Panc1 (cell line): ENCODE results near the gene MAP2K5. TPM values are rescaled to one million over a fixed set of nuclear protein-coding genes. Genes with fewer than 3 reads are reported as not detected.

Experiments used
- ATAC-seq: fragments of 200-7000 bp; cut with Tn5 transposase; 2 replicates; pipeline ENCODE4 v1.9.1; 2020; ENCODE audit warnings: mild to moderate bottlenecking, moderate library complexity
- BruUV-seq: library from RNA; stranded (reverse); fragments of 400-500 nt; replicated peaks from 2 replicates; lab custom pipeline; 2021; lab: Mats Ljungman, UMichigan
- CTCF ChIA-PET: fragments of 300-600 bp; sonication (Branson Sonifier 250); formaldehyde crosslinking; loops from one replicate; lab custom pipeline; 2022; ENCODE audit warnings: antibody characterized with exemption; lab: Charles Lee
- POLR2A ChIA-PET: fragments of 300-600 bp; sonication (Branson Sonifier 250); formaldehyde crosslinking; loops from one replicate; lab custom pipeline; 2022; ENCODE audit warnings: antibody characterized with exemption; lab: Charles Lee
- DNase-seq: peaks from one replicate; pipeline ENCODE4 v3.0.0-alpha.2; 2010; ENCODE audit warnings: low read depth, low spot score
- H3K27ac ChIP-seq: 2 replicates; pipeline ENCODE4 v1.5.1; 2011; ENCODE audit warnings: mild to moderate bottlenecking, low read length, inconsistent platforms
- H3K27me3 ChIP-seq: fragments of 200-500 bp; sonication (Bioruptor generic); 2 replicates; pipeline ENCODE4 v1.6.0; 2014; ENCODE audit warnings: low read length, inconsistent platforms; ENCODE audit not compliant: control insufficient read depth, insufficient read depth
- H3K36me3 ChIP-seq: fragments of 200-500 bp; sonication (Bioruptor generic); 2 replicates; pipeline ENCODE4 v1.5.1; 2014; ENCODE audit warnings: inconsistent platforms, mild to moderate bottlenecking, low read length, moderate library complexity; ENCODE audit not compliant: control insufficient read depth, insufficient read depth
- H3K4me1 ChIP-seq: 2 replicates; pipeline ENCODE4 v1.5.1; 2011; ENCODE audit warnings: inconsistent platforms, mild to moderate bottlenecking, low read length, moderate library complexity; ENCODE audit not compliant: control insufficient read depth, insufficient read depth
- H3K4me3 ChIP-seq, 2 experiments: 2 replicates each; pipeline ENCODE4 v1.5.1; 2011 to 2012; ENCODE audit warnings: low read depth in 2 of 2, low read length in 2 of 2, mild to moderate bottlenecking in 2 of 2, inconsistent platforms in 1 of 2, moderate library complexity in 1 of 2
- H3K9me3 ChIP-seq: fragments of 200-500 bp; sonication (Bioruptor generic); 2 replicates; pipeline ENCODE4 v1.5.1; 2014; ENCODE audit warnings: low read depth, mild to moderate bottlenecking, inconsistent platforms, low read length, moderate library complexity; ENCODE audit not compliant: control insufficient read depth, insufficient read depth
- POLR2AphosphoS5 ChIP-seq: IDR thresholded peaks from 2 replicates; pipeline ENCODE4 v1.6.1; 2012; ENCODE audit warnings: mild to moderate bottlenecking, low read depth, low read length, moderate library complexity
- SIN3A ChIP-seq: IDR thresholded peaks from 2 replicates; pipeline ENCODE4 v1.6.1; 2012; ENCODE audit warnings: low read depth, mild to moderate bottlenecking, low read length, moderate library complexity, borderline replicate concordance; ENCODE audit not compliant: insufficient read depth
- TCF7L2 ChIP-seq: IDR thresholded peaks from 2 replicates; pipeline ENCODE4 v1.6.1; 2011; ENCODE audit warnings: mild to moderate bottlenecking, low read depth, low read length, inconsistent platforms
- in situ Hi-C: cut with HindIII; loops from 2 replicates; pipeline ENCODE4 v1.10.0; 2016; ENCODE audit warnings: low sequenced_read_pairs, low pct_unique_long_range_greater_than_20kb
- intact Hi-C: fragments of 100-400 bp; cut with micrococcal nuclease; formaldehyde crosslinking; loops from one replicate; pipeline ENCODE4 v1.10.0; 2022; ENCODE audit not compliant: unreplicated experiment
- total RNA-seq: library from RNA; stranded (reverse); gene quantifications from one replicate; pipeline ENCODE4 v1.2.1, GENCODE V29; 2021; ENCODE audit not compliant: unreplicated experiment
- TF ChIP-seq, protein P1 (sequence below): fragments of 450-650 bp; IDR thresholded peaks from 2 replicates; pipeline ENCODE4 v1.5.1; 2017; ENCODE audit warnings: mild to moderate bottlenecking
- TF ChIP-seq, protein P2 (sequence below), 2 experiments: IDR thresholded peaks; 2 replicates each; pipeline ENCODE4 v1.6.1; 2011 to 2012; ENCODE audit warnings: low read depth in 2 of 2, control low read depth in 1 of 2, low read length in 1 of 2, mild to moderate bottlenecking in 1 of 2, moderate library complexity in 1 of 2; ENCODE audit not compliant: insufficient read depth in 1 of 2

The MAP2K5 gene
- total RNA-seq, 1 experiment from 2014 or later: 18.3 TPM

DNA sequence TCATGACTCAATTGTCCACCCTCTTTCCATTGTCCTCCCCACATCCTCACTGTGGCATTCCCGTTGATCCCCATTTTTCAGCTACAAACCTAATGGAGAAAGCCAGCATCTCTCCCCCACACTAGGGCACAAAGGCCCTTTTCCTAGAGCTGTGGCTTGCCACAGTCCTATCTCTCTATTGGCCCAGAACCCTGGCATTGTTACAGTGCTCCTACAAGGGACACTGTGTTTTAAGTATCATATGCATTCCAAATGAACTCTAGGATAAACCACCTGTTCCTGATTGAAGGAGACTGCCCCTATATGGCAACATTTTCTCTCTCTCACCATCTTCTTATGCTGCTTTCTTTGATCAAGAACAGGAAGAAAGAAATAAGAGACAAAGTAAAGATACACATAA is 213.4 kb downstream of the MAP2K5 start:
- H3K9me3 ChIP-seq: no peaks in the 10 kb centered on the region
- DNase-seq (no peak), ATAC-seq (no peak)
- no peak overlapping the region for H3K4me3 ChIP-seq
- in situ Hi-C loops: no loop called here
- ChIA-PET CTCF (no interaction called here), POLR2A (interaction anchor here (0.6 kb wide), 1 partner anchor 271 kb away, joined by 5 read pairs; no protein-coding TSS in a partner anchor)
- H3K27ac ChIP-seq: no peak overlapping the region
- H3K27me3 ChIP-seq: no peaks in the 10 kb centered on the region
- no peaks in the 10 kb centered on the region for H3K36me3 ChIP-seq
- intact Hi-C loops: no loop called here
- TF ChIP-seq, protein P1, sequence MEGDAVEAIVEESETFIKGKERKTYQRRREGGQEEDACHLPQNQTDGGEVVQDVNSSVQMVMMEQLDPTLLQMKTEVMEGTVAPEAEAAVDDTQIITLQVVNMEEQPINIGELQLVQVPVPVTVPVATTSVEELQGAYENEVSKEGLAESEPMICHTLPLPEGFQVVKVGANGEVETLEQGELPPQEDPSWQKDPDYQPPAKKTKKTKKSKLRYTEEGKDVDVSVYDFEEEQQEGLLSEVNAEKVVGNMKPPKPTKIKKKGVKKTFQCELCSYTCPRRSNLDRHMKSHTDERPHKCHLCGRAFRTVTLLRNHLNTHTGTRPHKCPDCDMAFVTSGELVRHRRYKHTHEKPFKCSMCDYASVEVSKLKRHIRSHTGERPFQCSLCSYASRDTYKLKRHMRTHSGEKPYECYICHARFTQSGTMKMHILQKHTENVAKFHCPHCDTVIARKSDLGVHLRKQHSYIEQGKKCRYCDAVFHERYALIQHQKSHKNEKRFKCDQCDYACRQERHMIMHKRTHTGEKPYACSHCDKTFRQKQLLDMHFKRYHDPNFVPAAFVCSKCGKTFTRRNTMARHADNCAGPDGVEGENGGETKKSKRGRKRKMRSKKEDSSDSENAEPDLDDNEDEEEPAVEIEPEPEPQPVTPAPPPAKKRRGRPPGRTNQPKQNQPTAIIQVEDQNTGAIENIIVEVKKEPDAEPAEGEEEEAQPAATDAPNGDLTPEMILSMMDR: no peak
- TF ChIP-seq POLR2AphosphoS5: no peak
- no peak for TF ChIP-seq SIN3A
- TF ChIP-seq, protein P2, sequence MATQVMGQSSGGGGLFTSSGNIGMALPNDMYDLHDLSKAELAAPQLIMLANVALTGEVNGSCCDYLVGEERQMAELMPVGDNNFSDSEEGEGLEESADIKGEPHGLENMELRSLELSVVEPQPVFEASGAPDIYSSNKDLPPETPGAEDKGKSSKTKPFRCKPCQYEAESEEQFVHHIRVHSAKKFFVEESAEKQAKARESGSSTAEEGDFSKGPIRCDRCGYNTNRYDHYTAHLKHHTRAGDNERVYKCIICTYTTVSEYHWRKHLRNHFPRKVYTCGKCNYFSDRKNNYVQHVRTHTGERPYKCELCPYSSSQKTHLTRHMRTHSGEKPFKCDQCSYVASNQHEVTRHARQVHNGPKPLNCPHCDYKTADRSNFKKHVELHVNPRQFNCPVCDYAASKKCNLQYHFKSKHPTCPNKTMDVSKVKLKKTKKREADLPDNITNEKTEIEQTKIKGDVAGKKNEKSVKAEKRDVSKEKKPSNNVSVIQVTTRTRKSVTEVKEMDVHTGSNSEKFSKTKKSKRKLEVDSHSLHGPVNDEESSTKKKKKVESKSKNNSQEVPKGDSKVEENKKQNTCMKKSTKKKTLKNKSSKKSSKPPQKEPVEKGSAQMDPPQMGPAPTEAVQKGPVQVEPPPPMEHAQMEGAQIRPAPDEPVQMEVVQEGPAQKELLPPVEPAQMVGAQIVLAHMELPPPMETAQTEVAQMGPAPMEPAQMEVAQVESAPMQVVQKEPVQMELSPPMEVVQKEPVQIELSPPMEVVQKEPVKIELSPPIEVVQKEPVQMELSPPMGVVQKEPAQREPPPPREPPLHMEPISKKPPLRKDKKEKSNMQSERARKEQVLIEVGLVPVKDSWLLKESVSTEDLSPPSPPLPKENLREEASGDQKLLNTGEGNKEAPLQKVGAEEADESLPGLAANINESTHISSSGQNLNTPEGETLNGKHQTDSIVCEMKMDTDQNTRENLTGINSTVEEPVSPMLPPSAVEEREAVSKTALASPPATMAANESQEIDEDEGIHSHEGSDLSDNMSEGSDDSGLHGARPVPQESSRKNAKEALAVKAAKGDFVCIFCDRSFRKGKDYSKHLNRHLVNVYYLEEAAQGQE (IDR thresholded peaks at IDR 0.05; ENCODE audit: insufficient read depth in 1 of 2, low read depth in 2 of 2, low read length in 1 of 2): no peak
- TF ChIP-seq TCF7L2: no peak
- H3K4me1 ChIP-seq: no peaks in the 10 kb centered on the region
- BruUV-seq: no TSS peak

DNA sequence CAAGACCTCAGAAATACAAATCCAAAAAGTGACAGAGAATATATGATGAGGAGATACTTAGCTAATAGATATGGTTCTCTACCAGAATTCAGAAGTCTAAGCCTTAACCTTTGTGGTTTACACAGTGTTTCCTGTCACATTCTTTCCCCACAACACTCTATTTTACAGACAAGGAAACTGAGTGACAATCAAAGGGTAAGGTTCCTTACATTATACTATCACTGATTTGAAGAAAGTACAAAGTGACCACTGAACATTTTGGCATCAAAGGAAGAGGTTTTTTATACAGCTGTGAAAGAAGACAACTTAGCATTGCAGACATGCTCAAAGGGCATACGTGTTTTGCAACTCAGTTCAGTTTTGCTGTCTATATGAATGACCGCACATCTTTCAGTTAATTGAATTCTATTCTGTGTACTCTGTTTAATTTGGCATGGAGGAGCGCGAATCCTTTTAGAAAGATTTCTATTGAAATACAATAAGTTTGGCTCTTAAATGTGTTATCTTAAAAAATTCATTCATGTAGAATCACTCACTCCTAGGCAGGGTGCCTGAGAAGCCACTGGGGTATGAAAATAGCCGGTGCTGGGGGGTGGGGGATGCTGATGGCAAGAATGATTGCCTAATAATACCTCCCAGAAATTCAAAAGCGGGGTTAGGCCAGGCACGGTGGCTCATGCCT is 216.3 kb downstream of the MAP2K5 start:
- CTCF ChIA-PET: no interaction called here
- POLR2A ChIA-PET: interaction anchor here (0.6 kb wide), 1 partner anchor 491 kb away, joined by 15 read pairs; no protein-coding TSS in a partner anchor

More for the DNA sequence above, 216.3 kb downstream of the MAP2K5 start:
- no TSS peak for BruUV-seq
- Histone ChIP-seq H3K27me3 (no peaks in the 10 kb centered on the region), H3K27ac (no peak overlapping the region), H3K4me1 (no peaks in the 10 kb centered on the region), H3K9me3 (no peaks in the 10 kb centered on the region), H3K4me3 (no peak overlapping the region), H3K36me3 (no peaks in the 10 kb centered on the region)
- ATAC-seq: no peak
- TF ChIP-seq, protein P2 (IDR thresholded peaks at IDR 0.05; ENCODE audit: insufficient read depth in 1 of 2, low read depth in 2 of 2, low read length in 1 of 2): no peak
- TF ChIP-seq, protein P1: no peak
- no peak for TF ChIP-seq TCF7L2
- no peak for TF ChIP-seq POLR2AphosphoS5
- no peak for TF ChIP-seq SIN3A
- in situ Hi-C loops (no loop called here), intact Hi-C loops (no loop called here)
- no peak for DNase-seq
